Activated CD4-positive, alpha-beta T cell treated with anti-CD3 and anti-CD28 coated beads, Interleukin-2, amount 50 U/mL, for 24 hours (primary cell): ENCODE data around the gene SUPT3H.

ENCODE experiments used
- DNase-seq, 2 donors: peaks; one replicate each; pipeline ENCODE4 v3.0.0-alpha.2; 2020; ENCODE audit warnings: low read depth in 1 of 2, low spot score in 1 of 2

Gene SUPT3H

GRCh38 chr6:44804016-44804415, 573.7 kb downstream of the SUPT3H start:
- DNase-seq = no peak

- no peak for DNase-seq
These were observed 576.7 kb downstream of the SUPT3H start for GRCh38 chr6:44800784-44801592.

- no peak for DNase-seq
These were observed 577.5 kb downstream of the SUPT3H start for GRCh38 chr6:44800171-44800783.

GRCh38 chr6:44797746-44798145, 580.0 kb downstream of the SUPT3H start:
- no peak for DNase-seq

- DNase-seq = no peak
These were observed 582.4 kb downstream of the SUPT3H start for GRCh38 chr6:44795326-44795725.

GRCh38 chr6:44789806-44790205, 587.9 kb downstream of the SUPT3H start:
- DNase-seq = no peak

- no peak for DNase-seq
These were observed 588.7 kb downstream of the SUPT3H start for GRCh38 chr6:44789061-44789460.

GRCh38 chr6:44788387-44788981, 589.2 kb downstream of the SUPT3H start:
- no peak for DNase-seq

GRCh38 chr6:44787254-44787834, 590.4 kb downstream of the SUPT3H start:
- no peak for DNase-seq

- DNase-seq = no peak
These were observed 592.6 kb downstream of the SUPT3H start for GRCh38 chr6:44785130-44785529.

GRCh38 chr6:44784195-44784594, 593.5 kb downstream of the SUPT3H start:
- no peak for DNase-seq

GRCh38 chr6:44782892-44783291, 594.8 kb downstream of the SUPT3H start:
- DNase-seq = no peak

GRCh38 chr6:44781912-44782597, 595.7 kb downstream of the SUPT3H start:
- no peak for DNase-seq

- no peak for DNase-seq
These were observed 597.6 kb downstream of the SUPT3H start for GRCh38 chr6:44780161-44780560.

GRCh38 chr6:44779130-44779826, 598.5 kb downstream of the SUPT3H start:
- DNase-seq = no peak
